NCI-H2227 (cell line): ENCODE data around the gene DPCD.
A peak's percentile ranks its signal among the peaks of the same experiment; 100 is the strongest.
"Not testable (repeated sequence)": the region's sequence is repeated elsewhere in the genome, so short reads cannot be mapped to it uniquely, and the experiment has no call there.

ENCODE experiments used
- DNase-seq: peaks from one replicate; lab custom pipeline; 2025; ENCODE audit not compliant: unreplicated experiment; lab: John Stamatoyannopoulos, UW

The DPCD gene

DNA sequence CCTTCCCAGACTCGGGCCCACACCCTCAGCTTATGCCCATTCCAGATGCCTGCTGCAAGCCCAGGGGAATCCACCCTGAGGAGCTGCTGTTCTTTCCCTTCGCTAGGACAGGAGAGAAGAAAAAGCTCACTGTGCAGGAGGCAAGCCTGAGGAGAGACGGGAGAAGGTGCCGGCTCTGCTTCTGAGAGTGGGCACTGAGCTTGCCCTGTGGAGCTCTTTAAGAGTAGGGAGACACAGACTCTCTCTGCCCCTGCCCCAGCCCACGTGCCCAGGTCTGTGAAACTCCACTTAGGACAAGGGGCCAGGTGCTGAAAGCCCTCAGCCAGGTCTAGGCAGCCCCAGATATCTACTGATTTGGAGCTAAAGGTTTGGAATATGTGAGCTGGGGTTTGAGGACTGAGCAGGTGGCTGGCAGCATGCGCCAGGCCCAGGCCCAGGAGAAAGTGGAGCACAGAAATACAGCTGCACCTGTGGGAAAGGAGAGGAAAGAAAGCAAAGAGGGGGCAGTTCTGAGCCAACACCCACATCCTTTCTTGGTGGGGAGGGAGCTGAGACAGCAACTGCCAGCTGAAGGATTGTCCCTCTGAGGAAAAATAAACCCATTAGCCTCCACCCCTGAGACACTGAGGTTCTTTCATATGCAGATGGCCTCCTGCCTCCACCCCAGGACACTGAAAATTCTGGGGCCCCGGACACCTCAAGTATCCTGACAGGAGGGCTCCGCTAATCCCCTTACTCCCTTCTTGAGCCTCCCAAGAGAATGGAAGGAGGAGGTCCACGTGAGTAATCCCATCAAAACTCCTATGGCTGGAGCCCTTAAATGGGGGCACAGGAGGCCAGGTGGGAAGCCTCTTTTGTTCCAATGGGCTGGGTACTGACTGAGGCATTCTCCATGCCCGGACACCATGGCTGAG lies 7.4 kb upstream of the DPCD start:
- DNase-seq, result no peak

- no peak for DNase-seq
These were observed 2.3 kb upstream of the DPCD start for GRCh38 chr10:101585841-101586240.

- peak; percentile 12 for DNase-seq
These were observed 758 bp downstream of the DPCD start for GRCh38 chr10:101588879-101589278.

GRCh38 chr10:101593331-101593730 lies 5.2 kb downstream of the DPCD start:
- DNase-seq, result not testable (repeated sequence)

DNA sequence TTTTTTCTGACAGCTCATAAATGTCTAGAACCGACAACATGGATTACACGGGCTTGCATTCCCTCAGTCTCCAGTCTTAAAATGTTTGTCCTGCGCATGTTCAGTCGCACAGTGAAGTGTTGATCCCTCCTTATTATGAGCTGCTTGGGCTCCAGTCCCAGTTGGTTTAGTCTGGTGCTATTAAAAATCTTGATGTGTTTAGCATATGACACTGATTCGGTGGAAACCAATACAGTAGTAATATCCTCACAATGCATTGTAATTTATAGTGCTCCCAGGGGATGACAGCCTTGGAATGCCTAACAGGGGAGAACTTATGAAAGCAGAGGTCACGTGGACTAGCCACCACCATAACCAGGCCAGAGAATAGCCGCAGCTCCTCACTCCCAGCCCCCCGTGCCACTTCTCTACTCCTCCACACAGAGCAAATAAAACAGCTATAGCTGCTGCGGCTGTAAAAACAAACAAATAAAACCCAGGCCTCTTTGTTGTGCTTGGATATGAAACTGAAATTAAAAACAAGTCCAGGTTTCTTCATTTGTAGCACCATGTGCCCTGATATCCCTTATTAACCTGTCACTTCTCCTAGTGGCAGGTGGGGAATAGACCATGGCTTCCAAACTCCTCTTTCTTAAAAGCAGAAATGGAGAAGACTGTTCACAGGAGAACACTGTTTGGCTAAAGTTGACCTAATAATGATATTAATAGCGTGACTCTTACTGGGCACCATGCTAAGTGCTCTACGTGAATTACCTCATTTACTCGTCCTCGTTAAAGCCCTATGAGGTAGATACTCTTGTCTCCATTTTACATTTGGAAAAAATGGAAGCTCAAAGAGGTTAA lies 7.7 kb downstream of the DPCD start:
- DNase-seq, result no peak

GRCh38 chr10:101597091-101597900 lies 9.2 kb downstream of the DPCD start:
- peak; percentile 52 for DNase-seq

- peak; percentile 7 for DNase-seq
These were observed 13.4 kb downstream of the DPCD start for GRCh38 chr10:101601541-101601940.

- DNase-seq, result peak; percentile 81
These were observed 14.8 kb downstream of the DPCD start for GRCh38 chr10:101602761-101603398.

GRCh38 chr10:101607124-101607523 lies 19.0 kb downstream of the DPCD start:
- DNase-seq, result no peak

DNA sequence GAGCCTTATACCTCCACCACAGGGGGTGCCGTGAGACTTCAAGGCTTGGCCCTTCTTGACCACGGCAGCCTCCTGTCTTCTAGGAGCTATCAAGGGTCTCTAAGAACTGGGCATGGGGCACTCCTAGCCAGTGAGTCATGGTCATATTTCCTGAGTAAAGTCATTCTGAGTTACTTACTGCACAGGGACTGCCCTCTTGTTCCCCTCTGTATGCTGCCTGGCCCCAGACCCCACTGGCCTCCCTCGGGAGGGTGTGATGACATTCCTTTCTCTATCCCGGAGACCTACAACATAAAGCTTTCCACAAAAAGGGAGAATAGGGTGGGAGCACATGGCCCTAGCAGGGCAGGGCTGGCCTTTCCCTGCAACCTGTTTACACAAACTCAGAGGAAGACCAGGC lies 21.4 kb downstream of the DPCD start:
- no peak for DNase-seq

- DNase-seq, result no peak
These were observed 23.2 kb downstream of the DPCD start for GRCh38 chr10:101611096-101611905.

- no peak for DNase-seq
These were observed 24.0 kb downstream of the DPCD start for GRCh38 chr10:101612086-101612485.

DNA sequence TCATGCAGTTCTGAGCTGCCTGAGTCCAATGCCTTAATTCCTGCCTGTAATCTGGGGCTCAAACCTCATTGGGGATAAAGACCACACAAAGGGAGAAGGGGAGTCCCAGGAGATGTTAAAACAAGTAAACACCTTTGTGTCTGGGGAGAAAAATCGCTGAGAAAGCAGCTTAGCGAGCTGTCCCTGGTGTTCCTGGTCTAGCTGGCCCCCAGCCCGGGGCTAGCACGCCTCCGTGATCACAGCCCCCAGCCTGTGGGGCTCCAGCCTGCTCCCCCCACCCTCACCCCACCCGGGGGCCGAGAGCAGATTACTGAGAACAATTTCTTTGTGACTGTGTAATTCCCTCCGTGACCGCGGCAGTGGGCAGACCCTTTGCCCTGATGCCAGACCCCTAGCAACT lies 24.8 kb downstream of the DPCD start:
- no peak for DNase-seq

- DNase-seq, result no peak
These were observed 25.5 kb downstream of the DPCD start for GRCh38 chr10:101613646-101614045.

GRCh38 chr10:101614663-101615524 lies 26.8 kb downstream of the DPCD start:
- no peak for DNase-seq

- no peak for DNase-seq
These were observed 27.5 kb downstream of the DPCD start for GRCh38 chr10:101615525-101616116.

DNA sequence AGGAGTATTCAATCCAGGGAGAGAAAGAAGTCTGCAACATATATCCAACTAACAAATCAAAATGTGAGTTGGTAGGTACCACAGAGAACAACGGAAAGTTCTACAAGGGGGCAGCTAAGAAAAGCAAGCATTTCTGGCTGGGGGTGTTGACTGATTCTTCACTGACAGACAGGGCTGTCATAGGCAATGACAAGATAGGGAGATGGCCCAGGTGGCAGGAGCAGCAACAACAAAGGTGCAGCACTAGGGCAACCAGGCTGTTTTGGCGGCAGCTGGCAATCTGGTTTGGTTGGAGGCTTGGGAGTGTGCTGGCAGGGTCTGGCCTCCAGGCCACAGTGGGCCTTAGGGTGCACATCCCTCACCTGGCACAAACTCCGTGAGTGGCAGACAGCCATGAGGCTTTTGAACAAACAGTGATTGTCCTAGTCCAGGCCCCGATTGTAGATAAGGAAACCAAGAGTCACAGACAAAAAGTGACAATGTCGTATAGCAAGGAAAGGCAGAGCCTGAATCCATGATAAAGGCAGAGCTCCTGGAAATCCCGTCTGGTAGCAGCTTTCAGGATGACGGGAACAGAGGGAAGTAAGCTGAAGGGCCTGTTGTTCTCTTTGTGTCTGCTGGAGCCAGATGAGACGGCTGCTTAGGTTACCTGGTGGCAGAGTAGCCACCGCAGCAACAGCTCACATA lies 28.4 kb downstream of the DPCD start:
- no peak for DNase-seq
